H9 (cell line): Measurements from ENCODE around the gene UTS2B. TPM values are rescaled to one million over a fixed set of nuclear protein-coding genes. Genes with fewer than 3 reads are reported as not detected.

Source experiments
- DNase-seq: peaks from one replicate; pipeline ENCODE4 v3.0.0-alpha.2; 2017
- H2AFZ ChIP-seq: one replicate; pipeline ENCODE4 v1.6.1; 2013; ENCODE audit warnings: mild to moderate bottlenecking, low read length, control low read depth, moderate library complexity
- H2AK5ac ChIP-seq: 2 replicates; pipeline ENCODE4 v1.6.1; 2013; ENCODE audit warnings: low read length, control low read depth, mixed read lengths; ENCODE audit not compliant: insufficient read length
- H2BK120ac ChIP-seq: one replicate; pipeline ENCODE4 v1.6.1; 2013; ENCODE audit warnings: low read depth, mild to moderate bottlenecking, low read length, control low read depth, inconsistent platforms; ENCODE audit not compliant: poor library complexity, severe bottlenecking
- H2BK12ac ChIP-seq: 2 replicates; pipeline ENCODE4 v1.6.1; 2013; ENCODE audit warnings: low read length, control low read depth, mixed read lengths, low read depth; ENCODE audit not compliant: insufficient read length
- H2BK15ac ChIP-seq: 2 replicates; pipeline ENCODE4 v1.6.1; 2013; ENCODE audit warnings: low read depth, low read length, control low read depth
- H2BK20ac ChIP-seq: one replicate; pipeline ENCODE4 v1.6.1; 2013; ENCODE audit warnings: low read depth, mild to moderate bottlenecking, low read length, control low read depth, inconsistent platforms; ENCODE audit not compliant: poor library complexity, severe bottlenecking
- H2BK5ac ChIP-seq: 2 replicates; pipeline ENCODE4 v1.6.1; 2013; ENCODE audit warnings: low read length, control low read depth, mixed read lengths; ENCODE audit not compliant: insufficient read length
- H3K14ac ChIP-seq: 2 replicates; pipeline ENCODE4 v1.6.1; 2013; ENCODE audit warnings: low read length, control low read depth; ENCODE audit not compliant: insufficient read depth
- H3K18ac ChIP-seq: 2 replicates; pipeline ENCODE4 v1.6.1; 2013; ENCODE audit warnings: low read depth, mild to moderate bottlenecking, mixed read lengths, low read length, control low read depth; ENCODE audit not compliant: insufficient read length
- H3K23ac ChIP-seq: 2 replicates; pipeline ENCODE4 v1.6.1; 2013; ENCODE audit warnings: low read length, control low read depth, mixed read lengths, low read depth; ENCODE audit not compliant: insufficient read length
- H3K23me2 ChIP-seq: 2 replicates; pipeline ENCODE4 v1.6.1; 2013; ENCODE audit warnings: low read depth, mild to moderate bottlenecking, mixed read lengths, low read length, control low read depth; ENCODE audit not compliant: insufficient read length, poor library complexity, severe bottlenecking
- H3K27ac ChIP-seq: 2 replicates; pipeline ENCODE4 v1.5.1; 2013; ENCODE audit warnings: low read length, control low read depth, mixed read lengths, low read depth; ENCODE audit not compliant: insufficient read length
- H3K27me3 ChIP-seq: 2 replicates; pipeline ENCODE4 v1.6.1; 2013; ENCODE audit warnings: low read length, control low read depth, inconsistent platforms; ENCODE audit not compliant: insufficient read depth
- H3K4ac ChIP-seq: 2 replicates; pipeline ENCODE4 v1.6.1; 2013; ENCODE audit warnings: low read depth, mild to moderate bottlenecking, control low read depth, inconsistent platforms, low read length, moderate library complexity
- H3K4me1 ChIP-seq: 2 replicates; pipeline ENCODE4 v1.6.1; 2013; ENCODE audit warnings: low read length, control low read depth, inconsistent platforms; ENCODE audit not compliant: insufficient read depth
- H3K4me2 ChIP-seq: 2 replicates; pipeline ENCODE4 v1.6.1; 2013; ENCODE audit warnings: low read length, control low read depth, mixed read lengths; ENCODE audit not compliant: insufficient read length, insufficient read depth
- H3K56ac ChIP-seq: 2 replicates; pipeline ENCODE4 v1.6.1; 2013; ENCODE audit warnings: low read depth, mild to moderate bottlenecking, mixed read lengths, low read length, control low read depth; ENCODE audit not compliant: insufficient read length
- H3K79me1 ChIP-seq: 2 replicates; pipeline ENCODE4 v1.6.1; 2013; ENCODE audit warnings: low read depth, mild to moderate bottlenecking, moderate library complexity, low read length, control low read depth, inconsistent platforms; ENCODE audit not compliant: insufficient read depth, poor library complexity, severe bottlenecking
- H3K79me2 ChIP-seq: 2 replicates; pipeline ENCODE4 v1.6.1; 2013; ENCODE audit warnings: low read length, control low read depth, inconsistent platforms; ENCODE audit not compliant: insufficient read depth
- H3K9ac ChIP-seq: 2 replicates; pipeline ENCODE4 v1.6.1; 2013; ENCODE audit warnings: low read length, control low read depth, mixed read lengths; ENCODE audit not compliant: insufficient read length; ENCODE audit errors: extremely low read depth
- H3K9me3 ChIP-seq: one replicate; pipeline ENCODE4 v1.6.1; 2013; ENCODE audit warnings: low read depth, low read length, inconsistent platforms; ENCODE audit not compliant: control insufficient read depth
- H3T11ph ChIP-seq: one replicate; pipeline ENCODE4 v1.6.1; 2013; ENCODE audit warnings: mild to moderate bottlenecking, low read length, control low read depth, inconsistent platforms
- H4K20me1 ChIP-seq: one replicate; pipeline ENCODE4 v1.6.1; 2013; ENCODE audit not compliant: control insufficient read depth, insufficient read length, insufficient read depth
- H4K5ac ChIP-seq: 2 replicates; pipeline ENCODE4 v1.6.1; 2013; ENCODE audit warnings: low read depth, mild to moderate bottlenecking, mixed read lengths, low read length, control low read depth; ENCODE audit not compliant: insufficient read length
- H4K8ac ChIP-seq: replicated peaks from 2 replicates; pipeline ENCODE4 v1.6.1; 2013; ENCODE audit warnings: low read length, control low read depth, mixed read lengths, low read depth; ENCODE audit not compliant: insufficient read length
- H4K91ac ChIP-seq: 2 replicates; pipeline ENCODE4 v1.6.1; 2013; ENCODE audit warnings: low read depth, mild to moderate bottlenecking, moderate library complexity, mixed read lengths, low read length, control low read depth; ENCODE audit not compliant: insufficient read length
- H3K27ac Mint-ChIP-seq, 3 experiments: 2 replicates in 2 of 3; 3 replicates in 1 of 3; pipeline ENCODE4 v1.8.0; 2020 to 2021; ENCODE audit warnings: mixed read lengths in 3 of 3, mild to moderate bottlenecking in 1 of 3, moderate library complexity in 1 of 3
- H3K27me3 Mint-ChIP-seq: 2 replicates; pipeline ENCODE4 v1.8.0; 2021; ENCODE audit warnings: low read depth, mild to moderate bottlenecking, moderate library complexity, mixed read lengths
- H3K36me3 Mint-ChIP-seq, 3 experiments: 2 replicates in 2 of 3; 3 replicates in 1 of 3; pipeline ENCODE4 v1.8.0; 2020 to 2021; ENCODE audit warnings: low read depth in 3 of 3, mixed read lengths in 3 of 3; ENCODE audit not compliant: insufficient read depth in 1 of 3
- H3K4me1 Mint-ChIP-seq, 2 experiments: 2 replicates each; pipeline ENCODE4 v1.8.0; 2020; ENCODE audit warnings: mixed read lengths in 2 of 2
- H3K4me3 Mint-ChIP-seq, 2 experiments: 2 replicates in 1 of 2; 3 replicates in 1 of 2; pipeline ENCODE4 v1.8.0; 2020 to 2021; ENCODE audit warnings: mild to moderate bottlenecking in 2 of 2, mixed read lengths in 2 of 2, moderate library complexity in 1 of 2
- H3K9me3 Mint-ChIP-seq, 2 experiments: 2 replicates in 1 of 2; 3 replicates in 1 of 2; pipeline ENCODE4 v1.8.0; 2020; ENCODE audit warnings: mild to moderate bottlenecking in 2 of 2, mixed read lengths in 2 of 2, moderate library complexity in 1 of 2
- WGBS: extraction: QIAGEN DNeasy Blood & Tissue Kit; methylation state at CpG from one replicate; pipeline ENCODE4 v1.1.7; 2013; ENCODE audit warnings: missing lambda C conversion rate, low lambda C conversion rate, mixed read lengths; ENCODE audit not compliant: insufficient read length; ENCODE audit errors: extremely low coverage; 5-methylcytosine and 5-hydroxymethylcytosine counted together
- total RNA-seq: library from RNA; stranded (reverse); gene quantifications from 2 replicates; pipeline ENCODE4 v1.2.1, GENCODE V29; 2021
- TF ChIP-seq, protein P1 (sequence below): fragments of 200-600 bp; sonication (generic); conservative IDR thresholded peaks from 3 replicates; pipeline ENCODE4 v1.8.0; 2021; ENCODE audit warnings: antibody characterized with exemption, mild to moderate bottlenecking

The UTS2B gene
- total RNA-seq, 1 experiment from 2014 or later: 0.09 TPM

DNA sequence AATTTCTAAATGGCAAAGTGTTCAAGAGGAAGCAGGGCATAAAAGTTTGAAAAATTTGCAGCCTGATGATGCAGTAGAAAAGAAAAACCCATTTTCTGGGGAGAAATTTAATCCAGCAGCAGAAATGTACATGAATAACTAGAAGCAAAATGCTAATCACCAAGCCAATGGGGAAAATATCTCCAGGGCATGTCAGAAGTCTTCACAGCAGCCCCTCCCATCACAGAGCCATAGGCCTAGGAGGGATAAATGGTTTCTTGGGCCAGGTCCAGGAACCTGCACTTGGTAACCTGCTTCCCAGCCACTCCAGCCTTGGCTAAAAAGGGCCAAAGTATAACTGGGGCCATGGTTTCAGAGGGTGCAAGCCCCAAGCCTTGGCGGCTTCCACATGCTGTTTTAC is 108.7 kb downstream of the UTS2B start:
- H3K4me1 ChIP-seq: no peaks in the 10 kb centered on the region
- no peak overlapping the region for H4K91ac ChIP-seq
- H2AFZ ChIP-seq: no peak overlapping the region
- H2AK5ac ChIP-seq: no peak overlapping the region
- no peak overlapping the region for H2BK12ac ChIP-seq
- no peak overlapping the region for H4K8ac ChIP-seq
- H3K14ac ChIP-seq: no peak overlapping the region
- no peaks in the 10 kb centered on the region for H3K23me2 ChIP-seq
- no peaks in the 10 kb centered on the region for H3K79me1 ChIP-seq
- Mint-ChIP-seq H3K9me3 (peaks cover 2 to 4% of the 10 kb centered on the region in 2 experiments; a peak in 4 of 5 replicates), H3K27me3 (no peaks in the 10 kb centered on the region), H3K4me1 (no peaks in the 10 kb centered on the region), H3K4me3 (no peak overlapping the region), H3K36me3 (peaks cover 0 to 3% (median 1%) of the 10 kb centered on the region in 3 experiments; a peak in 3 of 7 replicates), H3K27ac (no peak overlapping the region)
- H3K4me2 ChIP-seq: no peak overlapping the region
- H3K4ac ChIP-seq: no peak overlapping the region
- no peak overlapping the region for H3K9ac ChIP-seq
- no peak overlapping the region for H2BK20ac ChIP-seq
- TF ChIP-seq, protein P1, sequence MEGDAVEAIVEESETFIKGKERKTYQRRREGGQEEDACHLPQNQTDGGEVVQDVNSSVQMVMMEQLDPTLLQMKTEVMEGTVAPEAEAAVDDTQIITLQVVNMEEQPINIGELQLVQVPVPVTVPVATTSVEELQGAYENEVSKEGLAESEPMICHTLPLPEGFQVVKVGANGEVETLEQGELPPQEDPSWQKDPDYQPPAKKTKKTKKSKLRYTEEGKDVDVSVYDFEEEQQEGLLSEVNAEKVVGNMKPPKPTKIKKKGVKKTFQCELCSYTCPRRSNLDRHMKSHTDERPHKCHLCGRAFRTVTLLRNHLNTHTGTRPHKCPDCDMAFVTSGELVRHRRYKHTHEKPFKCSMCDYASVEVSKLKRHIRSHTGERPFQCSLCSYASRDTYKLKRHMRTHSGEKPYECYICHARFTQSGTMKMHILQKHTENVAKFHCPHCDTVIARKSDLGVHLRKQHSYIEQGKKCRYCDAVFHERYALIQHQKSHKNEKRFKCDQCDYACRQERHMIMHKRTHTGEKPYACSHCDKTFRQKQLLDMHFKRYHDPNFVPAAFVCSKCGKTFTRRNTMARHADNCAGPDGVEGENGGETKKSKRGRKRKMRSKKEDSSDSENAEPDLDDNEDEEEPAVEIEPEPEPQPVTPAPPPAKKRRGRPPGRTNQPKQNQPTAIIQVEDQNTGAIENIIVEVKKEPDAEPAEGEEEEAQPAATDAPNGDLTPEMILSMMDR: no peak
- H4K5ac ChIP-seq: no peak overlapping the region
- H3K27me3 ChIP-seq: no peaks in the 10 kb centered on the region
- H3K18ac ChIP-seq: no peak overlapping the region
- no peak overlapping the region for H2BK120ac ChIP-seq
- no peak overlapping the region for H3K56ac ChIP-seq
- H3K27ac ChIP-seq: no peak overlapping the region
- no CpG with 5 or more reads among the region's 1 CpG for WGBS
- H3K23ac ChIP-seq: no peak overlapping the region
- H3K9me3 ChIP-seq: no peaks in the 10 kb centered on the region
- no peak overlapping the region for H3T11ph ChIP-seq
- no peaks in the 10 kb centered on the region for H4K20me1 ChIP-seq
- H2BK5ac ChIP-seq: no peak overlapping the region
- no peaks in the 10 kb centered on the region for H3K79me2 ChIP-seq
- no peak for DNase-seq
- no peak overlapping the region for H2BK15ac ChIP-seq
